HCT116 (cell line): ENCODE measurements around the gene CRYGN. TPM values are rescaled to one million over a fixed set of nuclear protein-coding genes. Genes with fewer than 3 reads are reported as not detected.

Experiments used
- ATAC-seq: fragments of 200-7000 bp; cut with Tn5 transposase; 2 replicates; pipeline ENCODE4 v1.9.1; 2020; ENCODE audit warnings: mild to moderate bottlenecking, moderate library complexity
- BruUV-seq: library from RNA; stranded (reverse); fragments of 400-500 nt; replicated peaks from 2 replicates; lab custom pipeline; 2021; lab: Mats Ljungman, UMichigan
- CTCF ChIA-PET: fragments of 300-600 bp; sonication (Branson Sonifier 250); formaldehyde crosslinking; loops from one replicate; lab custom pipeline; 2021; ENCODE audit warnings: antibody characterized with exemption; lab: Charles Lee
- POLR2A ChIA-PET: fragments of 300-600, 350-600 bp; sonication (Branson Sonifier 250); formaldehyde crosslinking; loops from one replicate; lab custom pipeline; 2021; ENCODE audit warnings: antibody characterized with exemption; lab: Charles Lee
- RAD21 ChIA-PET, 2 experiments: fragments of 300-600 bp; sonication (Branson Sonifier 250); formaldehyde crosslinking; loops; one replicate each; lab custom pipeline; 2023; ENCODE audit warnings: low total read pairs in 2 of 2; ENCODE audit not compliant: uncharacterized antibody in 2 of 2, unreplicated experiment in 2 of 2, low non-redundant PET in 1 of 2; lab: Charles Lee
- DNase-seq: peaks from one replicate; pipeline ENCODE4 v3.0.0-alpha.2; 2010; ENCODE audit warnings: low read depth, low spot score
- H2AFZ ChIP-seq: fragments of 200-600 bp; shearing (Covaris generic), sonication (generic); 2 replicates; pipeline ENCODE4 v1.6.1; 2017; ENCODE audit warnings: low read depth, mixed run types, mixed read lengths, antibody characterized with exemption, low read length; ENCODE audit not compliant: poor library complexity, severe bottlenecking
- H3K27ac ChIP-seq: 2 replicates; pipeline ENCODE4 v1.5.1; 2012; ENCODE audit warnings: low read depth, low read length
- H3K27me3 ChIP-seq: fragments of 200-600 bp; sonication (generic); 2 replicates; pipeline ENCODE4 v1.6.1; 2016; ENCODE audit warnings: mixed run types, low read length, mixed read lengths; ENCODE audit not compliant: insufficient read depth
- H3K36me3 ChIP-seq, 2 experiments: fragments of 200-500 bp in 1 of 2; fragments of 200-600 bp in 1 of 2; sonication (Bioruptor generic) in 1 of 2; sonication (generic) in 1 of 2; 2 replicates each; pipeline versions ENCODE4 v1.5.1 to v1.6.1; 2014 to 2016; ENCODE audit warnings: low read length in 2 of 2, inconsistent platforms in 1 of 2, mixed read lengths in 1 of 2, mixed run types in 1 of 2; ENCODE audit not compliant: insufficient read depth in 2 of 2, control insufficient read depth in 1 of 2
- H3K4me1 ChIP-seq, 2 experiments: fragments of 200-600 bp in 1 of 2; sonication (generic) in 1 of 2; 2 replicates each; pipeline versions ENCODE4 v1.5.1 to v1.6.1; 2012 to 2017; ENCODE audit warnings: low read length in 2 of 2, inconsistent platforms in 1 of 2, mild to moderate bottlenecking in 1 of 2, mixed read lengths in 1 of 2, mixed run types in 1 of 2, moderate library complexity in 1 of 2; ENCODE audit not compliant: insufficient read depth in 2 of 2, control insufficient read depth in 1 of 2
- H3K4me2 ChIP-seq: fragments of 200-600 bp; sonication (generic); 2 replicates; pipeline ENCODE4 v1.6.1; 2017; ENCODE audit warnings: mixed run types, low read length, mixed read lengths
- H3K4me3 ChIP-seq, 2 experiments: fragments of 200-600 bp in 1 of 2; sonication (generic) in 1 of 2; replicated peaks in 1 of 2; 2 replicates each; pipeline ENCODE4 v1.5.1; 2011 to 2016; ENCODE audit warnings: low read length in 2 of 2, control low read depth in 1 of 2, low read depth in 1 of 2, mild to moderate bottlenecking in 1 of 2, mixed read lengths in 1 of 2, mixed run types in 1 of 2
- H3K79me2 ChIP-seq: fragments of 200-600 bp; sonication (generic); 2 replicates; pipeline ENCODE4 v1.6.1; 2017; ENCODE audit warnings: mild to moderate bottlenecking, mixed run types, low read length, moderate library complexity, mixed read lengths; ENCODE audit not compliant: insufficient read depth
- H3K9ac ChIP-seq: fragments of 200-600 bp; sonication (generic); 2 replicates; pipeline ENCODE4 v1.6.1; 2016; ENCODE audit warnings: low read length, mixed read lengths
- H3K9me2 ChIP-seq: fragments of 200-600 bp; sonication (generic), shearing (Covaris generic); 2 replicates; pipeline ENCODE4 v1.6.1; 2017; ENCODE audit warnings: mixed run types, mild to moderate bottlenecking, moderate library complexity; ENCODE audit not compliant: insufficient read depth
- H3K9me3 ChIP-seq, 2 experiments: fragments of 200-500 bp in 1 of 2; fragments of 200-600 bp in 1 of 2; sonication (Bioruptor generic) in 1 of 2; sonication (generic) in 1 of 2; 2 replicates each; pipeline ENCODE4 v1.6.1; 2014 to 2017; ENCODE audit warnings: low read length in 2 of 2, mixed read lengths in 2 of 2, inconsistent platforms in 1 of 2, low read depth in 1 of 2, mild to moderate bottlenecking in 1 of 2, mixed run types in 1 of 2, moderate library complexity in 1 of 2; ENCODE audit not compliant: control insufficient read depth in 1 of 2, insufficient read depth in 1 of 2
- H4K20me1 ChIP-seq: fragments of 200-600 bp; sonication (generic), shearing (Covaris generic); 2 replicates; pipeline ENCODE4 v1.6.1; 2017; ENCODE audit warnings: mixed run types, mild to moderate bottlenecking, moderate library complexity; ENCODE audit not compliant: insufficient read depth
- EZH2 ChIP-seq: fragments of 200-600 bp; sonication (generic); IDR thresholded peaks from 2 replicates; pipeline ENCODE4 v1.6.1; 2017; ENCODE audit warnings: antibody characterized with exemption, mixed run types
- EZH2phosphoT487 ChIP-seq: fragments of 200-600 bp; IDR thresholded peaks from 2 replicates; pipeline ENCODE4 v1.6.1; 2018; ENCODE audit warnings: antibody characterized with exemption, borderline replicate concordance
- JUND ChIP-seq: IDR thresholded peaks from 2 replicates; pipeline ENCODE4 v1.6.1; 2012
- RAD21 ChIP-seq: IDR thresholded peaks from 2 replicates; pipeline ENCODE4 v1.6.1; 2012; ENCODE audit warnings: low read depth, mild to moderate bottlenecking
- REST ChIP-seq: IDR thresholded peaks from 2 replicates; pipeline ENCODE4 v1.6.1; 2012; ENCODE audit warnings: low read depth
- SRF ChIP-seq: IDR thresholded peaks from 2 replicates; pipeline ENCODE4 v1.6.1; 2012; ENCODE audit warnings: low read depth
- YY1 ChIP-seq: IDR thresholded peaks from 2 replicates; pipeline ENCODE4 v1.6.1; 2011; ENCODE audit warnings: low read length, low read depth, moderate library complexity, mild to moderate bottlenecking; ENCODE audit not compliant: insufficient replicate concordance; ENCODE audit errors: extremely low read depth
- ZBTB33 ChIP-seq: IDR thresholded peaks from 2 replicates; pipeline ENCODE4 v1.6.1; 2011; ENCODE audit warnings: mild to moderate bottlenecking, low read length, moderate library complexity; ENCODE audit not compliant: insufficient replicate concordance; ENCODE audit errors: extremely low read depth
- intact Hi-C: fragments of 100-400 bp; cut with micrococcal nuclease; formaldehyde crosslinking; loops from 2 replicates; pipeline ENCODE4 v1.10.0; 2022
- total RNA-seq: library from RNA; stranded (reverse); gene quantifications from one replicate; pipeline ENCODE4 v1.2.1, GENCODE V29; 2021; ENCODE audit not compliant: unreplicated experiment
- TF ChIP-seq, protein P1 (sequence below), 3 experiments: fragments of 200-600 bp in 1 of 3; sonication (generic) in 1 of 3; IDR thresholded peaks in 2 of 3; conservative IDR thresholded peaks in 1 of 3; 2 replicates each; pipeline ENCODE4 v1.5.1; 2012 to 2017; ENCODE audit warnings: low read depth in 2 of 3, low read length in 2 of 3, antibody characterized with exemption in 1 of 3, borderline replicate concordance in 1 of 3, control low read depth in 1 of 3, mild to moderate bottlenecking in 1 of 3, mixed read lengths in 1 of 3, mixed run types in 1 of 3, moderate library complexity in 1 of 3; ENCODE audit not compliant: insufficient read depth in 1 of 3

CRYGN gene
- total RNA-seq, 1 experiment from 2014 or later, result not detected

GRCh38 chr7:151411551-151411950 lies 28.4 kb downstream of the CRYGN start:
- Histone ChIP-seq H3K27me3 (no peaks in the 10 kb centered on the region), H3K79me2 (no peaks in the 10 kb centered on the region), H3K9me3 (no peaks in the 10 kb centered on the region), H3K27ac (no peak overlapping the region), H3K4me3 (no peak overlapping the region), H3K9ac (no peak overlapping the region), H2AFZ (no peak overlapping the region), H4K20me1 (no peaks in the 10 kb centered on the region), H3K9me2 (no peaks in the 10 kb centered on the region), H3K36me3 (no peaks in the 10 kb centered on the region), H3K4me2 (no peak overlapping the region), H3K4me1 (peaks cover 6 to 7% of the 10 kb centered on the region in 2 experiments; a peak in 2 of 4 replicates)
- CTCF ChIA-PET, result no interaction called here
- RAD21 ChIA-PET, result no interaction called here
- peak; percentile 50; the same call in 1 of the 2 replicates for ATAC-seq
- no TSS peak for BruUV-seq
- POLR2A ChIA-PET, result no interaction called here
- DNase-seq, result no peak
- TF ChIP-seq, protein P1, sequence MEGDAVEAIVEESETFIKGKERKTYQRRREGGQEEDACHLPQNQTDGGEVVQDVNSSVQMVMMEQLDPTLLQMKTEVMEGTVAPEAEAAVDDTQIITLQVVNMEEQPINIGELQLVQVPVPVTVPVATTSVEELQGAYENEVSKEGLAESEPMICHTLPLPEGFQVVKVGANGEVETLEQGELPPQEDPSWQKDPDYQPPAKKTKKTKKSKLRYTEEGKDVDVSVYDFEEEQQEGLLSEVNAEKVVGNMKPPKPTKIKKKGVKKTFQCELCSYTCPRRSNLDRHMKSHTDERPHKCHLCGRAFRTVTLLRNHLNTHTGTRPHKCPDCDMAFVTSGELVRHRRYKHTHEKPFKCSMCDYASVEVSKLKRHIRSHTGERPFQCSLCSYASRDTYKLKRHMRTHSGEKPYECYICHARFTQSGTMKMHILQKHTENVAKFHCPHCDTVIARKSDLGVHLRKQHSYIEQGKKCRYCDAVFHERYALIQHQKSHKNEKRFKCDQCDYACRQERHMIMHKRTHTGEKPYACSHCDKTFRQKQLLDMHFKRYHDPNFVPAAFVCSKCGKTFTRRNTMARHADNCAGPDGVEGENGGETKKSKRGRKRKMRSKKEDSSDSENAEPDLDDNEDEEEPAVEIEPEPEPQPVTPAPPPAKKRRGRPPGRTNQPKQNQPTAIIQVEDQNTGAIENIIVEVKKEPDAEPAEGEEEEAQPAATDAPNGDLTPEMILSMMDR (IDR thresholded peaks at IDR 0.05 in 2 of 3, conservative IDR thresholded peaks at IDR 0.05 in 1 of 3; ENCODE audit: borderline replicate concordance in 1 of 3, insufficient read depth in 1 of 3, low read depth in 2 of 3, low read length in 2 of 3), result peak in 1 of 3 experiments; percentile 12; a peak in 1 of 6 replicates
- TF ChIP-seq EZH2phosphoT487, result no peak
- peak; percentile 15; the same call in 1 of the 2 replicates for TF ChIP-seq RAD21
- intact Hi-C loops, result no loop called here

DNA sequence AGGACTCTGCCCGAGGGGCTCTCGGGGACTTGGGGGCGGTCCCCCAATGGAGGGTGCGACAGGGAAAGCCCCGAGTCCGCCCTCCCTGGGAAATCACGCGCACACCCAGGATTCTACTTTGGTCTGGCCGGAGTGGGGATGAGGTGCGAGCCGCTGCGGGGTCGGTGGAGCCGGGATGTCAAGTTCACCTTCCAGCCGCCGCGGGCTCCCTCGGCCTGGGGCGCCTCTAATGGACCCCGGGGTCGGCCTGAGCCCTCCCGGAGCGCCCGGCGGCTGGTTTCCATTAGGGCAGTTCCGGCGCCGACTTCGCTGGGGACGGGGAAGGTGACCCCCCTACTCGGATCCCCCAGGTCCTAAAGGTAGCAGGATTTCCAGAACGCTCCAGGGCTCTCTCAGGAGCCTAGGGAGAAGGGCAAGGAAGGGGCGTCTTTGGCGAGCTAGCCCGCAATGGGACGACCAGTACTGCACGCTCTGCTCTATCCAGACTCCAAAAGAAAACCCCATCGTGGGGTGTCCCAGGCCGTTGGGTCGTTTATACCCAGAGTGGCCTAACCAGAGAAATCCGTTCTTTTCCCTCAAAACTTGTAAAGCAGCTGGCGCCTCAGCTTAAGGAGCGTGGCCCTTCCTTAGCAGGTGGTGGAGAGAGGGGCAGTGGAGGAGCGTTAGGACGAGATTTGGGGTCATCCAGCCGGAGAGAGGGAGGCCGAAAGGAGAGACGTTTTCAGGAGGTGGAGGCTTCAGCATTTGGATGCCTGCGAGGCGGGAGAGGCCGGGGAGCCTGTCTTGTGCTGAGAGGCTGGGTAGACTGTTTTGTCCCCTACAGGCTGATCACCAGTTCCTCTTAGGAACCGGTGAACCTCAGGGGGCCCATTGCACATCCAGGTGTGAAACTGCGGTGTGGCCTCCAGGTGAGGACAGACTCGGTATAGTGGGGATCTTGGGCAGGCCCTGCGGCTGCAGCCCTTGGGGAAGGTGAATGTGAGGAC lies 29.2 kb downstream of the CRYGN start:
- no peak overlapping the region for H2AFZ ChIP-seq
- no peak overlapping the region for H3K4me2 ChIP-seq
- no peaks in the 10 kb centered on the region for H4K20me1 ChIP-seq
- DNase-seq (no peak), ATAC-seq (no peak)
- peaks cover 6 to 8% of the 10 kb centered on the region in 2 experiments; a peak in 2 of 4 replicates for H3K4me1 ChIP-seq
- POLR2A ChIA-PET, result no interaction called here
- no peaks in the 10 kb centered on the region for H3K27me3 ChIP-seq
- RAD21 ChIA-PET, result no interaction called here
- no peaks in the 10 kb centered on the region for H3K36me3 ChIP-seq
- H3K27ac ChIP-seq, result no peak overlapping the region
- H3K9me2 ChIP-seq, result no peaks in the 10 kb centered on the region
- H3K9ac ChIP-seq, result no peak overlapping the region
- H3K9me3 ChIP-seq, result no peaks in the 10 kb centered on the region
- H3K79me2 ChIP-seq, result no peaks in the 10 kb centered on the region
- intact Hi-C loops, result no loop called here
- CTCF ChIA-PET, result no interaction called here
- BruUV-seq, result no TSS peak
- no peak overlapping the region for H3K4me3 ChIP-seq
- no peak for TF ChIP-seq REST
- TF ChIP-seq SRF, result no peak
- no peak for TF ChIP-seq ZBTB33
- no peak for TF ChIP-seq JUND
- no peak for TF ChIP-seq YY1
- no peak for TF ChIP-seq RAD21
- TF ChIP-seq EZH2, result no peak
